Inflammatory macrophage treated with lipopolysaccharide for 1 hour (primary cell): Measurements from ENCODE around the gene NEDD8.

ENCODE experiments used
- DNase-seq, 2 donors: peaks; one replicate each; pipeline ENCODE4 v3.0.0-alpha.2; 2020 to 2022

NEDD8 gene

DNA sequence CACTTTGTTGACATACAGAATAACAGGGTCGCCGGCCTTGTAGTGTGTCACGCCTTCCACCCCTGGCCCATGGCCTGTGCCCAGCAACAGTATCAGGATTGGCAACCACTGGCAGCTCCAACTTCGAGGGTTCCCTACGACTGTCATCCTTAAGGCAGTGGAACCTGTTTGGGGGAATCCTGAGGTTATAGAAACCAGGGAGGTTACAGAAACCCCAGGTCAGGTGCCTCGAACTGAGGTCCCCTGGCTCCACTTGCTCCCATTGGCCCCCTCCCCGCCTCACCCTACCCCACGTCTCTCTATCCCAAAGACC, 37.3 kb downstream of the NEDD8 start:
- DNase-seq = no peak

- no peak for DNase-seq
Observed at GRCh38 chr14:24194186-24194872, 37.8 kb downstream of the NEDD8 start.

DNA sequence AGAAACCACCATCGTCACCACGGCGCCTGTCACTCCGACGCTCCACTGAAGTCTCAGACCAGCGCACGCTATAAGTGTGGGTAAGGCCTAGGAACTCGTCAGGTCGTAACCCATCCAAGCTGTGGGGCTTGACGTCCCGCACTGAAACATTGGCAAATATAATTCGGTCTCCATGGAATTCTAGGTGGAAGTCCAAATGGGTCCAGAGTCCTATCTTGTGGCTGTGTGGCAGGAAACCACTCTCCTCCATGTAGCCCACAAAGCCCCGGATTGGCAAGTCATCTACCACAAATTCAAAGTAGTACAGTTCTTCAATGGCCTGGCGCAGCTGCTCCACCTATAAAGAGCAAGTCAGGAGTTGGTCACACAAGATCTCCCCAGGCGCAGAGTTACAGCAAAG, 39.2 kb downstream of the NEDD8 start:
- no peak for DNase-seq

GRCh38 chr14:24190416-24190815, 41.8 kb downstream of the NEDD8 start:
- no peak for DNase-seq

DNA sequence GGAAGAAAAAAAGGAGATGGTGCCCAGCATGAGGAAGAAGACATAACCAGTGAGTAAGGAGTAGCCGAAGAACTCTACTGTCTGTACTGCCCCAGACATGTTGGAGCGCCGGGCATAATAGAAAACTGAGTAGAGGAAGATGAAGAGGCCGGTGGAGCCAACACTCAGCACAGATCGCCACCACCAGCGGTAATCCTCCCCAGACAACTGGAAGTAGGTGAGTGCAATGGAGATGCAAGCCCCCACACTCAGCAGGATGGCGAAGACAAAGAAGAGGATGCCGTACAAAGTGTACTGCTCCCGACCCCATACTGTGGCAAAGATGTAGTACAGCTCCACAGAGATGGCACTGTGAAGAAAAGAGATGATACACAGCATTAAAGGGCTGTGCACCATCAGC, 42.7 kb downstream of the NEDD8 start:
- DNase-seq = no peak

GRCh38 chr14:24189059-24189375, 43.1 kb downstream of the NEDD8 start:
- no peak for DNase-seq

GRCh38 chr14:24188251-24189058, 43.7 kb downstream of the NEDD8 start, which contains the start of gene IPO4:
Gene IPO4 (minus strand): TSS chr14:24188816. CDS start chr14:24188787, 29 bp downstream.
- DNase-seq = peak; percentile 92 to 97

GRCh38 chr14:24187539-24187915, 44.6 kb downstream of the NEDD8 start:
- DNase-seq = no peak

GRCh38 chr14:24186831-24187538, 45.2 kb downstream of the NEDD8 start:
- DNase-seq = no peak

- DNase-seq = no peak
Observed at GRCh38 chr14:24185741-24186140, 46.4 kb downstream of the NEDD8 start.

DNA sequence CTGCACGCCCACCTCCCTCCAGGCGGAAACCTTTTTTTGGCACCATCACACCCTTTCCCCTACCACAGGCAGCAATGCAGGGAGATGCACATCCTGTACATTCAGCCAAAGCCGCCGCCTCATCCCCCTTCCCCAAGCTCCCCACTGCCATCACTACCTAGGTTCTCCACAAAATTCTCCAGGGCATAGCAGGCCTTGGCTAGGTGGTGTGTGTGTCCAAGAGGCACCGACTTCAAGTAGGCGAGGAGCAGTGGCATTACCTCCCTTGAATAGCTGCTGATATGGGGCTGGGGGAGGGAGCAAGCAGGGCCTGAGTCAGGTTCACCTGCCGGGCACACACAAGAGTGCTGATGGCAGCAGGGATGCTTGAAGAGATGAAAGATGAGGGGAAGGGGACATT, 47.1 kb downstream of the NEDD8 start:
- DNase-seq = no peak

GRCh38 chr14:24184104-24184970, 47.8 kb downstream of the NEDD8 start:
- no peak for DNase-seq

- DNase-seq = no peak
Observed at GRCh38 chr14:24183014-24183481, 49.1 kb downstream of the NEDD8 start.

GRCh38 chr14:24182110-24182882, 49.9 kb downstream of the NEDD8 start:
- no peak for DNase-seq

- no peak for DNase-seq
Observed at GRCh38 chr14:24181371-24182077, 50.6 kb downstream of the NEDD8 start.

- DNase-seq = no peak
Observed at GRCh38 chr14:24179961-24180796, 52.0 kb downstream of the NEDD8 start.

DNA sequence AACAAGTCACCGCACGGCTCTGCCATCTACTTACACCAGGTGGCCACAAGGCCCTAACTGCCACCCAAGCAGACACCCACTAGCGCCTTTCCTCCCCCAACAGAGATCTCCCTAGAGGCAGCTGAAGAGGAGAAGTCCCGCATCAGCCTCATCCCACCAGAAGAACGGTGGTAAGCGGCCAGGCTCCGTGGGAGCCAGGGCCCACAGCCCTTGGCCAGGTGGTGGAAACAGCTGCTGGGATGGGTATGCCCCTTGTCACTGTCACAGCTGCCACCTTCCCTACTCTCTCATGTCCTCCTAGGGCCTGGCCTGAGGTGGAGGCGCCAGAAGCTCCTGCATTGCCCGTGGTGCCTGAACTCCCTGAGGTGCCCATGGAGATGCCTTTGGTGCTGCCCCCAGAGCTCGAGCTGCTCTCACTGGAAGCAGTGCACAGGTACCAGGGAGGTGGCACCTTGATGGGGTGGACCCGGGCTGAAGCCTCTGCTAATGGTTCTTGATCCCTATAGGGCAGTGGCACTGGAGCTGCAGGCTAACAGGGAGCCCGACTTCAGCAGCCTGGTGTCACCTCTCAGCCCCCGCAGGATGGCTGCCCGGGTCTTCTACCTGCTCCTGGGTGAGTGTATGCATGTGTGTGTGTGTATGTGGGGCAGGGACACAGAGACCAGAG, 52.7 kb downstream of the NEDD8 start:
- DNase-seq = no peak

DNA sequence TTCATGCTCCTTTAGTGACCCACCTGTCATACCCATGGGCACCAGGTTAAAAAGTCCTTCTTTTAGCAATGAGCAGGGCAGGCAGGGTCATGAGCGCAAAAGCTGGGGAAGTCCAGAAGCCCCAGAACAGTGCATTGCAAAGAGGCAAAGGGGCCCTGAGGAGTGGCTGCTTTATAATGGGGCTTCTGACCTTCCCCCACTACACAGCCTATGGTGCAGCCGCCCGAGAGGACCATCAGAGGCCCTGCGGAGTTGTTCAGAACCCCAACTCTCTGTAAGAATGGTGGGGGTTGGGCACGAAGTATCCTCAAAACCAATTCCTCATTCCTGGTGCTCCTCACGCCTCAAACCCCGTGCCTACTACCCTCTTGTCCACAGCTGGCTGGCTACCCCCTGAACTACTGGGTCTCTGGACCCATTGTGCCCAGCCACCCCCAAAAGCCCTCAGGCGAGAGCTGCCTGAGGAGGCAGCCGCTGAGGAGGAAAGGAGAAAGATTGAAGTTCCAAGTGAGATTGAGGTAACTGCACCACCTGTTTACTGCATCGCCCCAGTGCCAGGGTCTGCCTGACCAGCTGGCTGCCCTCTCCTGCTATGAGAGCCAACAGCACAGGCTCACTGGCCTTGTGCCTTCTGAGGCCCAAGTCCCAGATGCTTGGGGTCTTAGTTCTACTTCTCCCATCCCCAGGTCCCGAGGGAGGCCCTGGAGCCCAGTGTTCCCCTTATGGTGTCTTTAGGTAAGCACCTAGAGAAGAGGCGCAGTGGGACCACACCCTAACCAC, 53.6 kb downstream of the NEDD8 start:
- no peak for DNase-seq

DNA sequence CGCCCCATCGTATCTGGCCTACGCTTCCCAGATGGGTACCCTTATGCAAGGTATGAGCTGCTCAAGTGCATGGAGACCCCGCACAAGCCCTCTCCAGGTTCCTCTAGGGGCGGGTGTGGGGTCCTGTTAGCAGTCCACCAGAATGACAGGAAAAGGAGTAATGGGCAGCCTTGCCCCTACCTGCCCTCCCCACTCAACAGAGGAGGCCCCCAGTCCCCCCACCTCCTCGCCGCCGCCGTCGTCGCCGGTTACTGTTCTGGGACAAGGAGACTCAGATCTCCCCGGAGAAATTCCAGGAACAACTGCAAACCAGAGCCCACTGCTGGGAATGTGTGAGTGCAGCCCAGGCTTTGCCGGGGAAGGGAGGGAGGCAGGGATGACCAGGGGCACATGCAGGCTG, 54.3 kb downstream of the NEDD8 start:
- no peak for DNase-seq
